ENCODE data around the gene CHCHD3. TPM values are rescaled to one million over a fixed set of nuclear protein-coding genes. Genes with fewer than 3 reads are reported as not detected.

Gene CHCHD3
- total RNA-seq, 1 donor from 2014 or later: 50.6 TPM

- intact Hi-C loops (cut with DNase I): no loop called here
- no peaks in the 10 kb centered on the region for H3K27me3 ChIP-seq
- H3K4me1 ChIP-seq: no peaks in the 10 kb centered on the region
- no peaks in the 10 kb centered on the region for H3K36me3 ChIP-seq
- no peak overlapping the region for H3K4me3 ChIP-seq
- no peak overlapping the region for H3K27ac ChIP-seq
- TF ChIP-seq, protein P1, sequence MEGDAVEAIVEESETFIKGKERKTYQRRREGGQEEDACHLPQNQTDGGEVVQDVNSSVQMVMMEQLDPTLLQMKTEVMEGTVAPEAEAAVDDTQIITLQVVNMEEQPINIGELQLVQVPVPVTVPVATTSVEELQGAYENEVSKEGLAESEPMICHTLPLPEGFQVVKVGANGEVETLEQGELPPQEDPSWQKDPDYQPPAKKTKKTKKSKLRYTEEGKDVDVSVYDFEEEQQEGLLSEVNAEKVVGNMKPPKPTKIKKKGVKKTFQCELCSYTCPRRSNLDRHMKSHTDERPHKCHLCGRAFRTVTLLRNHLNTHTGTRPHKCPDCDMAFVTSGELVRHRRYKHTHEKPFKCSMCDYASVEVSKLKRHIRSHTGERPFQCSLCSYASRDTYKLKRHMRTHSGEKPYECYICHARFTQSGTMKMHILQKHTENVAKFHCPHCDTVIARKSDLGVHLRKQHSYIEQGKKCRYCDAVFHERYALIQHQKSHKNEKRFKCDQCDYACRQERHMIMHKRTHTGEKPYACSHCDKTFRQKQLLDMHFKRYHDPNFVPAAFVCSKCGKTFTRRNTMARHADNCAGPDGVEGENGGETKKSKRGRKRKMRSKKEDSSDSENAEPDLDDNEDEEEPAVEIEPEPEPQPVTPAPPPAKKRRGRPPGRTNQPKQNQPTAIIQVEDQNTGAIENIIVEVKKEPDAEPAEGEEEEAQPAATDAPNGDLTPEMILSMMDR (IDR thresholded peaks at IDR 0.05): no peak
- no peak for TF ChIP-seq POLR2A (IDR thresholded peaks at IDR 0.05)
- TF ChIP-seq POLR2AphosphoS5 (IDR thresholded peaks at IDR 0.05; ENCODE audit: insufficient read depth in 1 of 2, low read depth in 1 of 2): no peak
- DNase-seq (ENCODE audit: extremely low spot score in 2 of 2): no peak
- no peaks in the 10 kb centered on the region for H3K9me3 ChIP-seq
Observed at GRCh38 chr7:133112976-133113375, 31.1 kb upstream of the CHCHD3 start.

- TF ChIP-seq POLR2AphosphoS5 (IDR thresholded peaks at IDR 0.05; ENCODE audit: insufficient read depth in 1 of 2, low read depth in 1 of 2): no peak
- TF ChIP-seq, protein P1 (IDR thresholded peaks at IDR 0.05): no peak
- no peak for TF ChIP-seq POLR2A (IDR thresholded peaks at IDR 0.05)
- intact Hi-C loops (cut with DNase I): no loop called here
- Histone ChIP-seq H3K27ac (no peak overlapping the region), H3K36me3 (no peaks in the 10 kb centered on the region), H3K4me3 (no peak overlapping the region), H3K9me3 (no peaks in the 10 kb centered on the region), H3K4me1 (no peaks in the 10 kb centered on the region), H3K27me3 (no peaks in the 10 kb centered on the region)
- no peak for DNase-seq (ENCODE audit: extremely low spot score in 2 of 2)
Observed at GRCh38 chr7:133112335-133112734, 30.4 kb upstream of the CHCHD3 start.

GRCh38 chr7:133110312-133110711, 28.4 kb upstream of the CHCHD3 start:
- Histone ChIP-seq H3K27ac (no peak overlapping the region), H3K4me1 (no peaks in the 10 kb centered on the region), H3K9me3 (no peaks in the 10 kb centered on the region), H3K27me3 (no peaks in the 10 kb centered on the region), H3K36me3 (no peaks in the 10 kb centered on the region), H3K4me3 (no peak overlapping the region)
- intact Hi-C loops (cut with DNase I): no loop called here
- TF ChIP-seq POLR2AphosphoS5 (IDR thresholded peaks at IDR 0.05; ENCODE audit: insufficient read depth in 1 of 2, low read depth in 1 of 2): no peak
- no peak for TF ChIP-seq POLR2A (IDR thresholded peaks at IDR 0.05)
- TF ChIP-seq, protein P1 (IDR thresholded peaks at IDR 0.05): no peak
- DNase-seq (ENCODE audit: extremely low spot score in 2 of 2): no peak

DNA sequence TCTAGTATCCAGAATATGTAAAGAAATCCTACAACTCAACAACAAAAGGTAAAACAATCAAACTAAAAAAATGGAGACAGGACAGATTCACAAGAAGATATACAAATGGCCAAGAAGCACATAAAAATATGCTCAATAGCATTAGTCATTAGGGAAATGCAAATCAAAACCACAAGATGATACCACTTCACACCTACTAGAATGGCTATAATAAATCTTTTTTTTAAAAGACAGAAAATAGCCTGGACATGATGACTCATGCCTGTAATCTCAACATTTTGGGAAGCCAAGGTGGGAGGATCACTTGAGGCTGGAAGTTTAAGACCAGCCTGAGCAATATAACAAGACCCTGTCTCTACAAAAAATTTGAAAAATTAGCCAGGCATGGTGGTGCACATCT, 27.9 kb upstream of the CHCHD3 start:
- Histone ChIP-seq H3K36me3 (no peaks in the 10 kb centered on the region), H3K27ac (no peak overlapping the region), H3K4me3 (no peak overlapping the region), H3K4me1 (no peaks in the 10 kb centered on the region), H3K9me3 (no peaks in the 10 kb centered on the region), H3K27me3 (no peaks in the 10 kb centered on the region)
- no peak for DNase-seq (ENCODE audit: extremely low spot score in 2 of 2)
- TF ChIP-seq POLR2AphosphoS5 (IDR thresholded peaks at IDR 0.05; ENCODE audit: insufficient read depth in 1 of 2, low read depth in 1 of 2) (no peak), POLR2A (IDR thresholded peaks at IDR 0.05) (no peak)
- TF ChIP-seq, protein P1 (IDR thresholded peaks at IDR 0.05): no peak
- intact Hi-C loops (cut with DNase I): no loop called here

DNA sequence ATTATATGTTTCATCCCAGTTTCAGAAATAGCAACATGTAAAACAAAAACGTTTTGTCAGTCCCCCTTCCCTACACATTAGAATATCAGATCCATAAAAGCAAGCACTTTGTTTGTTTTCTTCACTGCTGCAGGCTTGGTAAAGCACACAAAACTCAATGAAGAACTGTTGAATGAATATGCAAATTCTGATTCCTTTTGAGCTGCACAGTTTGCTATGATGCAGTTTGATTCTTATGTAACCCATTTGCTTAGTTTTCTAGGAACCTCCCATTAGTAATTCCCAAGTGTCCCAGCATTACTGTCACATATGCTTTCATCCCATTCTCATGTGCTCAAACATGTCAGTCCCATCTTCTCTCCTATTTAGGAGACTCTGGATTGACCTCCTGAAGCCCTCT, 26.1 kb upstream of the CHCHD3 start:
- intact Hi-C loops (cut with DNase I): no loop called here
- H3K27me3 ChIP-seq: no peaks in the 10 kb centered on the region
- no peaks in the 10 kb centered on the region for H3K9me3 ChIP-seq
- no peak for DNase-seq (ENCODE audit: extremely low spot score in 2 of 2)
- no peak overlapping the region for H3K27ac ChIP-seq
- H3K4me1 ChIP-seq: no peaks in the 10 kb centered on the region
- H3K4me3 ChIP-seq: no peak overlapping the region
- H3K36me3 ChIP-seq: no peaks in the 10 kb centered on the region
- TF ChIP-seq POLR2A (IDR thresholded peaks at IDR 0.05) (no peak), POLR2AphosphoS5 (IDR thresholded peaks at IDR 0.05; ENCODE audit: insufficient read depth in 1 of 2, low read depth in 1 of 2) (no peak)
- TF ChIP-seq, protein P1 (IDR thresholded peaks at IDR 0.05): no peak

Measured in vagina (tissue), 2 donors.